ENCODE results near the gene PITPNC1. TPM values are rescaled to one million over a fixed set of nuclear protein-coding genes. Genes with fewer than 3 reads are reported as not detected.

PITPNC1 gene
- polyA plus RNA-seq, 1 of the 3 experiments (the other 2 are of a cell fraction), result 18.4 TPM

DNA sequence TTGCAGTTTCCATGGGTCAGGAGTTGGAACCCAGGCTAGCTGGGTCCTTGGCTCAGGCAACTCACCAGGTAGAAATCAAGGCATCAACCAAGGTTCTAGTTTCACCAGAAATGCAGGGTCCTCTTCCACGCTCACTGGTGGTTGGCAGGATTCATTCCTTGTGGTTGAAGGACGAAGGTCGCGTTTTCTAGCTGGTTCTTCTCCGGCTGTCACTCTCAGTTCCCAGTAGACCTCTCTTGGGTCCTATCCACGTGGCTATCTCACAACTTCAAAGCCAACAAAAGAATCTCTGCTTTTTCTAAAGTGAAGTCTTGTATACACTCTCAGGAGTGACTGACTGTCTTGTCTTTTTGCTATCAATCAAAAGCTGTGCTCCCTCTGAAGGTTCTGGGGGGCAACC lies 194.4 kb downstream of the PITPNC1 start:
- H4K20me1 ChIP-seq (ENCODE audit: insufficient read depth), result no peaks in the 10 kb centered on the region
- H2AFZ ChIP-seq (ENCODE audit: low read depth), result no peak overlapping the region
- WGBS (ENCODE audit: low lambda C conversion rate), result 90% methylated on average over 6 of the region's 6 CpGs
- H3K9me3 ChIP-seq, result no peaks in the 10 kb centered on the region
- H3K9me2 ChIP-seq, result no peaks in the 10 kb centered on the region
- H3F3A ChIP-seq (replicated peaks; ENCODE audit: insufficient read depth), result no peaks in the 10 kb centered on the region
- H3K27ac ChIP-seq (ENCODE audit: low read depth in 2 of 2, low read length in 1 of 2), result no peak overlapping the region
- no peak for TF ChIP-seq MEF2A (IDR thresholded peaks at IDR 0.05; ENCODE audit: borderline replicate concordance, low read depth)
- TF ChIP-seq TEAD4 (IDR thresholded peaks at IDR 0.05; ENCODE audit: borderline replicate concordance, insufficient read depth), result no peak
- TF ChIP-seq NFIC (IDR thresholded peaks at IDR 0.05; ENCODE audit: borderline replicate concordance), result no peak
- TF ChIP-seq, protein P1, sequence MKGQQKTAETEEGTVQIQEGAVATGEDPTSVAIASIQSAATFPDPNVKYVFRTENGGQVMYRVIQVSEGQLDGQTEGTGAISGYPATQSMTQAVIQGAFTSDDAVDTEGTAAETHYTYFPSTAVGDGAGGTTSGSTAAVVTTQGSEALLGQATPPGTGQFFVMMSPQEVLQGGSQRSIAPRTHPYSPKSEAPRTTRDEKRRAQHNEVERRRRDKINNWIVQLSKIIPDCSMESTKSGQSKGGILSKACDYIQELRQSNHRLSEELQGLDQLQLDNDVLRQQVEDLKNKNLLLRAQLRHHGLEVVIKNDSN (IDR thresholded peaks at IDR 0.05; ENCODE audit: borderline replicate concordance, low read depth), result no peak
- no peak for TF ChIP-seq GATA2 (CRISPR knock-in tag; IDR thresholded peaks at IDR 0.05)
- TF ChIP-seq CHD2 (IDR thresholded peaks at IDR 0.05; ENCODE audit: low read length, partially characterized antibody), result no peak
- H3K9ac ChIP-seq, result no peak overlapping the region
- no peak overlapping the region for H3K4me3 ChIP-seq (ENCODE audit: low read depth in 2 of 2, low read length in 1 of 2)
- ChIA-PET CTCF (interaction anchor here (1.1 to 3.5 kb wide), 3 partner anchors 12 to 96 kb away, joined by 3 to 10 read pairs (median 5); no protein-coding TSS in a partner anchor), POLR2A (interaction anchor here (1.0 kb wide), 1 partner anchor 18 kb away, joined by 3 read pairs; no protein-coding TSS in a partner anchor)
- H3K27me3 ChIP-seq (ENCODE audit: insufficient read depth), result no peaks in the 10 kb centered on the region
- peaks cover 0 to 13% of the 10 kb centered on the region in 2 experiments; a peak in 1 of 4 replicates for H3K4me1 ChIP-seq (ENCODE audit: control insufficient read depth in 1 of 2, insufficient read depth in 2 of 2, low read depth in 1 of 2, low read length in 1 of 2)
- H3K4me2 ChIP-seq, result no peak overlapping the region
- no peak for DNase-seq
- no peaks in the 10 kb centered on the region for H3K36me3 ChIP-seq (replicated peaks in 1 of 2; ENCODE audit: control insufficient read depth in 1 of 2, insufficient read depth in 2 of 2, low read length in 1 of 2)
- no peaks in the 10 kb centered on the region for H3K79me2 ChIP-seq (ENCODE audit: insufficient read depth)

DNA sequence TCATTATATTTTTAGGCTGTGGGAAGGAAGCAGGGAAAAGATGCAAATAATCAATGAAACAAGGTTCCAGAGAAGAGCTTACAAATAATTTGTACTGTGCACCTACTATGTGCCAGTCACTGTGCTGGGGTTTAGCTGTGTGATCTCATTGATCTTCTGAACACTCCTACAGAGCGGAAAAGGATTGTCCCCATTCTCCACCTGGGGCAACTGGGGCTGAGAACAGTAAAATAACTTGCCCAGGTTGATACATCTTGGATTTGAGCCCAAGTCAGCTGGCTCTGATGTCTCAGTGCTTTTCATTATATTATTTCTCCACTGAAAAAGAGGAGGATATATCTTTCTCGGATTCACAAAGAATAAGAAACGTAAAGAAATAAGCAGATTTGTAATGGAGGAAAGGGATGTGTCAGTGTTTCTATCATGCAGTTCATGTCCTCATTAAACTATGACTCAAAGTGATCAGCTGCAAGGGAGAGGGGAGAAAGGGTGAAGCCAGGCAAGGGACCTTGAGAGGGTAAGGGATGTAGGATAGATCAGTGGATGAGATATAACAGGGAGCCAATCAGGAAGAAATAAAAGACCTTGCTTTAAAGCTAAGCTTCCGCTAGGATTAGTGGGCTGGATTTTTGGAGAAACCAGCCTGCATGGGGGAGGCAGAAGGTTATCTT lies 197.0 kb downstream of the PITPNC1 start:
- Histone ChIP-seq H3K4me1 (ENCODE audit: control insufficient read depth in 1 of 2, insufficient read depth in 2 of 2, low read depth in 1 of 2, low read length in 1 of 2) (peaks cover 0 to 13% of the 10 kb centered on the region in 2 experiments; a peak in 1 of 4 replicates), H3K27me3 (ENCODE audit: insufficient read depth) (no peaks in the 10 kb centered on the region), H3K9me3 (no peaks in the 10 kb centered on the region), H3K9ac (no peak overlapping the region), H2AFZ (ENCODE audit: low read depth) (no peak overlapping the region), H3K27ac (ENCODE audit: low read depth in 2 of 2, low read length in 1 of 2) (no peak overlapping the region; a peak in 1 of 4 replicates), H3K36me3 (replicated peaks in 1 of 2; ENCODE audit: control insufficient read depth in 1 of 2, insufficient read depth in 2 of 2, low read length in 1 of 2) (peaks cover 0 to 5% of the 10 kb centered on the region in 2 experiments), H3K4me2 (no peak overlapping the region), H3K79me2 (ENCODE audit: insufficient read depth) (no peaks in the 10 kb centered on the region), H4K20me1 (ENCODE audit: insufficient read depth) (no peaks in the 10 kb centered on the region), H3K9me2 (no peaks in the 10 kb centered on the region), H3F3A (replicated peaks; ENCODE audit: insufficient read depth) (no peaks in the 10 kb centered on the region), H3K4me3 (ENCODE audit: low read depth in 2 of 2, low read length in 1 of 2) (no peak overlapping the region)
- WGBS (ENCODE audit: low lambda C conversion rate), result 95% methylated on average over 4 of the region's 4 CpGs
- TF ChIP-seq RAD21 (IDR thresholded peaks at IDR 0.05; ENCODE audit: low read length), result no peak
- ChIA-PET CTCF (interaction anchor here (0.8 to 1.3 kb wide), 3 partner anchors 17 to 196 kb away, joined by 3 to 4 read pairs (median 3); no protein-coding TSS in a partner anchor), POLR2A (interaction anchor here (0.6 kb wide), 1 partner anchor 81 kb away, joined by 3 read pairs; no protein-coding TSS in a partner anchor)
- no peak for DNase-seq

DNA sequence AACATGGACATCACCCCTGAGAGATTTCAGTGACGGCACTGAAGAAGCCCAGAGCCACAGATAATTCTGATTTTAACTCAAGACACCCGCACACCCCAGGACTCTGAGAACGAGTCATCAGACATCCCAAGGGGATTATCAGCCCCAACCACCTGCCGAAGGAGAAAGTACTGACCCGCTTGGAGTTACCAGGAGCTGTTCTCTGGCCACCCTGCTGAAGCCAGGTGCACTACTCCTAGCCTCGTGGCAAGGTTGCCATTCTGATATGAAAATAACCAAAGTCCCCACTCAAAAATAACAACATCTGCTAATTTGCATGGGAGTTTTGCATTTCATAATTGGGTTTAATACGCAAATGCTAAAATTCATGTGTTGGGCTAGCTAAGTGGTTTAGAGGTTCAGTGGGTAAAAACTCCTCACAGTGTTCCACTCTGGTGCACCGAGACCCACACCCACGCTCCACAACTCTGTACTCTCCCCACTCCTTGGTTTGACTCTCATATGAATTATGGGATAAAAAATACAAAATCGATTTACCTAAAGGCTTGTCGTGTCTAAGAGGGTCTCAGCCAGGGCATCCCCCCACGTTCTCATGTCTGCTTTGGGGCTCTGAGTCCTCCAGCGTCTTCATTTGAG lies 197.7 kb downstream of the PITPNC1 start:
- POLR2A ChIA-PET, result no interaction called here

More for the DNA sequence above, 197.7 kb downstream of the PITPNC1 start:
- WGBS (ENCODE audit: low lambda C conversion rate), result 87% methylated on average over 13 of the region's 13 CpGs
- no peaks in the 10 kb centered on the region for H3K27me3 ChIP-seq (ENCODE audit: insufficient read depth)
- no peaks in the 10 kb centered on the region for H4K20me1 ChIP-seq (ENCODE audit: insufficient read depth)
- H3K36me3 ChIP-seq (replicated peaks in 1 of 2; ENCODE audit: control insufficient read depth in 1 of 2, insufficient read depth in 2 of 2, low read length in 1 of 2), result peaks cover 0 to 10% of the 10 kb centered on the region in 2 experiments
- no peaks in the 10 kb centered on the region for H3F3A ChIP-seq (replicated peaks; ENCODE audit: insufficient read depth)
- no peak overlapping the region for H3K27ac ChIP-seq (ENCODE audit: low read depth in 2 of 2, low read length in 1 of 2)
- H3K4me3 ChIP-seq (ENCODE audit: low read depth in 2 of 2, low read length in 1 of 2), result no peak overlapping the region
- no peak overlapping the region for H3K9ac ChIP-seq
- TF ChIP-seq EP300 (IDR thresholded peaks at IDR 0.05; ENCODE audit: borderline replicate concordance in 1 of 2, low read depth in 1 of 2, low read length in 1 of 2) (no peak), RXRA (IDR thresholded peaks at IDR 0.05; ENCODE audit: borderline replicate concordance, low read depth) (no peak), GATA2 (CRISPR knock-in tag; IDR thresholded peaks at IDR 0.05) (no peak), SMC3 (IDR thresholded peaks at IDR 0.05; ENCODE audit: low read depth, low read length) (no peak), MEF2A (IDR thresholded peaks at IDR 0.05; ENCODE audit: borderline replicate concordance, low read depth) (no peak)
- TF ChIP-seq, protein P2, sequence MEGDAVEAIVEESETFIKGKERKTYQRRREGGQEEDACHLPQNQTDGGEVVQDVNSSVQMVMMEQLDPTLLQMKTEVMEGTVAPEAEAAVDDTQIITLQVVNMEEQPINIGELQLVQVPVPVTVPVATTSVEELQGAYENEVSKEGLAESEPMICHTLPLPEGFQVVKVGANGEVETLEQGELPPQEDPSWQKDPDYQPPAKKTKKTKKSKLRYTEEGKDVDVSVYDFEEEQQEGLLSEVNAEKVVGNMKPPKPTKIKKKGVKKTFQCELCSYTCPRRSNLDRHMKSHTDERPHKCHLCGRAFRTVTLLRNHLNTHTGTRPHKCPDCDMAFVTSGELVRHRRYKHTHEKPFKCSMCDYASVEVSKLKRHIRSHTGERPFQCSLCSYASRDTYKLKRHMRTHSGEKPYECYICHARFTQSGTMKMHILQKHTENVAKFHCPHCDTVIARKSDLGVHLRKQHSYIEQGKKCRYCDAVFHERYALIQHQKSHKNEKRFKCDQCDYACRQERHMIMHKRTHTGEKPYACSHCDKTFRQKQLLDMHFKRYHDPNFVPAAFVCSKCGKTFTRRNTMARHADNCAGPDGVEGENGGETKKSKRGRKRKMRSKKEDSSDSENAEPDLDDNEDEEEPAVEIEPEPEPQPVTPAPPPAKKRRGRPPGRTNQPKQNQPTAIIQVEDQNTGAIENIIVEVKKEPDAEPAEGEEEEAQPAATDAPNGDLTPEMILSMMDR (IDR thresholded peaks at IDR 0.05), result no peak
- TF ChIP-seq, protein P3, sequence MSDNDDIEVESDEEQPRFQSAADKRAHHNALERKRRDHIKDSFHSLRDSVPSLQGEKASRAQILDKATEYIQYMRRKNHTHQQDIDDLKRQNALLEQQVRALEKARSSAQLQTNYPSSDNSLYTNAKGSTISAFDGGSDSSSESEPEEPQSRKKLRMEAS (IDR thresholded peaks at IDR 0.05; ENCODE audit: low read depth), result no peak
- no peak overlapping the region for H2AFZ ChIP-seq (ENCODE audit: low read depth)
- DNase-seq, result no peak
- H3K79me2 ChIP-seq (ENCODE audit: insufficient read depth), result no peaks in the 10 kb centered on the region
- no peak overlapping the region for H3K4me2 ChIP-seq
- CTCF ChIA-PET, result interaction anchor here (0.8 to 1.3 kb wide), 3 partner anchors 17 to 197 kb away, joined by 3 to 4 read pairs (median 3); no protein-coding TSS in a partner anchor
- H3K4me1 ChIP-seq (ENCODE audit: control insufficient read depth in 1 of 2, insufficient read depth in 2 of 2, low read depth in 1 of 2, low read length in 1 of 2), result peaks cover 0 to 13% of the 10 kb centered on the region in 2 experiments; a peak in 1 of 4 replicates
- H3K9me3 ChIP-seq, result no peaks in the 10 kb centered on the region
- H3K9me2 ChIP-seq, result no peaks in the 10 kb centered on the region
